ENCODE data around the gene USP47. TPM values are rescaled to one million over a fixed set of nuclear protein-coding genes. Genes with fewer than 3 reads are reported as not detected.
A peak's percentile ranks its signal among the peaks of the same experiment; 100 is the strongest.

Gene USP47
- total RNA-seq, 1 donor from 2014 or later = 71.7 TPM

- no peak overlapping the region for H3K27ac Mint-ChIP-seq
- H3K4me2 ChIP-seq = no peak overlapping the region
These were observed 163.7 kb downstream of the USP47 start for GRCh38 chr11:12005476-12005875.

GRCh38 chr11:12006552-12007229, 164.9 kb downstream of the USP47 start:
- Histone ChIP-seq H3K9ac (no peak overlapping the region), H2AFZ (replicated peaks) (no peak overlapping the region), H3K9me3 (ENCODE audit: low read depth) (no peaks in the 10 kb centered on the region), H3K79me2 (ENCODE audit: low read depth) (no peaks in the 10 kb centered on the region), H3K36me3 (peaks cover 4% of the 10 kb centered on the region), H3F3A (ENCODE audit: low read depth) (peaks cover 5% of the 10 kb centered on the region), H3K27ac (no peak overlapping the region), H4K20me1 (ENCODE audit: low read depth) (peaks cover 19% of the 10 kb centered on the region), H3K4me2 (no peak overlapping the region), H3K4me3 (no peak overlapping the region), H3K27me3 (peaks cover 34% of the 10 kb centered on the region), H3K4me1 (peaks cover 7% of the 10 kb centered on the region)
- Mint-ChIP-seq H3K9me3 (no peaks in the 10 kb centered on the region), H3K4me1 (peaks cover 16% of the 10 kb centered on the region), H3K27me3 (ENCODE audit: insufficient read depth, low read depth) (peaks cover 3% of the 10 kb centered on the region), H3K36me3 (peaks cover 15% of the 10 kb centered on the region), H3K27ac (no peak overlapping the region), H3K4me3 (peak overlapping the region; percentile 85)
- TF ChIP-seq CTCF (IDR thresholded peaks at IDR 0.05) (no peak), EZH2phosphoT487 (IDR thresholded peaks at IDR 0.05) (no peak), EZH2 (IDR thresholded peaks at IDR 0.05) (no peak)
- DNase-seq (ENCODE audit: low spot score) = no peak

More at GRCh38 chr11:12005476-12005875, 163.7 kb downstream of the USP47 start:
- Histone ChIP-seq H4K20me1 (ENCODE audit: low read depth) (peaks cover 19% of the 10 kb centered on the region), H3F3A (ENCODE audit: low read depth) (peaks cover 5% of the 10 kb centered on the region), H3K9me3 (ENCODE audit: low read depth) (no peaks in the 10 kb centered on the region), H3K79me2 (ENCODE audit: low read depth) (no peaks in the 10 kb centered on the region), H3K4me1 (peaks cover 7% of the 10 kb centered on the region), H3K27ac (no peak overlapping the region), H3K4me3 (no peak overlapping the region), H2AFZ (replicated peaks) (no peak overlapping the region), H3K27me3 (peaks cover 29% of the 10 kb centered on the region), H3K9ac (no peak overlapping the region), H3K36me3 (peaks cover 4% of the 10 kb centered on the region)
- Mint-ChIP-seq H3K36me3 (peaks cover 15% of the 10 kb centered on the region), H3K4me3 (no peak overlapping the region), H3K4me1 (peaks cover 16% of the 10 kb centered on the region), H3K9me3 (no peaks in the 10 kb centered on the region), H3K27me3 (ENCODE audit: insufficient read depth, low read depth) (peaks cover 3% of the 10 kb centered on the region)
- no peak for DNase-seq (ENCODE audit: low spot score)
- TF ChIP-seq EZH2phosphoT487 (IDR thresholded peaks at IDR 0.05) (no peak), EZH2 (IDR thresholded peaks at IDR 0.05) (no peak), CTCF (IDR thresholded peaks at IDR 0.05) (no peak)

GRCh38 chr11:12007230-12007593, 165.4 kb downstream of the USP47 start:
- no peaks in the 10 kb centered on the region for H3K9me3 ChIP-seq (ENCODE audit: low read depth)
- H3K27ac Mint-ChIP-seq = no peak overlapping the region
- no peak overlapping the region for H2AFZ ChIP-seq (replicated peaks)
- peaks cover 34% of the 10 kb centered on the region for H3K27me3 ChIP-seq
- H3K4me2 ChIP-seq = no peak overlapping the region
- no peaks in the 10 kb centered on the region for H3K36me3 ChIP-seq
- peak overlapping the region; percentile 85 for H3K4me3 Mint-ChIP-seq
- H3K27me3 Mint-ChIP-seq (ENCODE audit: insufficient read depth, low read depth) = peaks cover 3% of the 10 kb centered on the region
- H3F3A ChIP-seq (ENCODE audit: low read depth) = peaks cover 5% of the 10 kb centered on the region
- H3K79me2 ChIP-seq (ENCODE audit: low read depth) = no peaks in the 10 kb centered on the region
- peaks cover 7% of the 10 kb centered on the region for H3K4me1 ChIP-seq
- peaks cover 16% of the 10 kb centered on the region for H3K4me1 Mint-ChIP-seq
- no peak overlapping the region for H3K27ac ChIP-seq
- peaks cover 15% of the 10 kb centered on the region for H3K36me3 Mint-ChIP-seq
- H4K20me1 ChIP-seq (ENCODE audit: low read depth) = peaks cover 19% of the 10 kb centered on the region
- TF ChIP-seq EZH2 (IDR thresholded peaks at IDR 0.05) (no peak), CTCF (IDR thresholded peaks at IDR 0.05) (no peak), EZH2phosphoT487 (IDR thresholded peaks at IDR 0.05) (no peak)
- no peaks in the 10 kb centered on the region for H3K9me3 Mint-ChIP-seq
- no peak overlapping the region for H3K4me3 ChIP-seq
- no peak overlapping the region for H3K9ac ChIP-seq
- DNase-seq (ENCODE audit: low spot score) = peak; percentile 12

Data from neural progenitor cell (in vitro differentiated cells).